OCI-LY7 (cell line): Measurements from ENCODE around the gene AIRE.

ENCODE experiments used
- EZH2phosphoT487 ChIP-seq: fragments of 200-600 bp; sonication (generic); IDR thresholded peaks from 2 replicates; pipeline ENCODE4 v1.6.1; 2018; ENCODE audit warnings: low read depth, borderline replicate concordance, mild to moderate bottlenecking, mixed run types, antibody characterized with exemption, low read length, moderate library complexity, mixed read lengths
- TF ChIP-seq, protein P1 (sequence below): fragments of 200-600 bp; sonication (generic); conservative IDR thresholded peaks from 2 replicates; pipeline ENCODE4 v1.5.1; 2014; ENCODE audit warnings: mild to moderate bottlenecking, antibody characterized with exemption, low read length, moderate library complexity, mixed read lengths

DNA sequence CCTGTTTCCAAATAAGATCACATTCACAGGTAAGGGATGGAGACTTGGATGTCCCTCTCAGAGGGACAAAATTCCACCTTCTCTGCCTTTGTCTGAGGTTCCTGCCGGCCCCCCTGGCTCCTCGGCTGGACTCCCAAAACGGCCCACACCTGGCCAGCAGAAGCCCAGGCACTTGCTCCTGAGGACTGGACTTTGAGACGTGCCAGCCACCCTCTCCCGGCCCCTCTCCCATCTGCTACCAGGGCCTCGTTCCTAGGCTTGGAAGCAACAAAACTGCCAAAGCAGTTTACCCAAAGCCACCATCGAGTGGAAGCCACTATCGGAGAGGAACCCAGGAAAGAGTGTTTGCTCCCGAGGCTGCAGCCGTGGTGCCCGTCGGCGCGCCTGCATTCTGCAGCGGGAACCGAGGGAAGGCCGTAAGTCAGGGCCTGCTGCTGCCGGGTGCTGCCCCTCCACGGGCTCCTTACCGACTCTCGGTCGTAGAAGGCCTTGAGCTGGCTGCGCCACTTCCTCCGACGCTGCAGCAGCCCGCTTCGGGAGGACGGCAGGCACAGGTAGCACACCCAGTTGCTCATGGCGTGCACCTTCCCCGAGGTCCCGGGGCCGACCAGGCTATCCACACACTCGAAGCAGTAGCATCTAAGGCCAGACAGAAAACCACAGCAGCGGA is 27.5 kb upstream of the AIRE start:
- TF ChIP-seq, protein P1, sequence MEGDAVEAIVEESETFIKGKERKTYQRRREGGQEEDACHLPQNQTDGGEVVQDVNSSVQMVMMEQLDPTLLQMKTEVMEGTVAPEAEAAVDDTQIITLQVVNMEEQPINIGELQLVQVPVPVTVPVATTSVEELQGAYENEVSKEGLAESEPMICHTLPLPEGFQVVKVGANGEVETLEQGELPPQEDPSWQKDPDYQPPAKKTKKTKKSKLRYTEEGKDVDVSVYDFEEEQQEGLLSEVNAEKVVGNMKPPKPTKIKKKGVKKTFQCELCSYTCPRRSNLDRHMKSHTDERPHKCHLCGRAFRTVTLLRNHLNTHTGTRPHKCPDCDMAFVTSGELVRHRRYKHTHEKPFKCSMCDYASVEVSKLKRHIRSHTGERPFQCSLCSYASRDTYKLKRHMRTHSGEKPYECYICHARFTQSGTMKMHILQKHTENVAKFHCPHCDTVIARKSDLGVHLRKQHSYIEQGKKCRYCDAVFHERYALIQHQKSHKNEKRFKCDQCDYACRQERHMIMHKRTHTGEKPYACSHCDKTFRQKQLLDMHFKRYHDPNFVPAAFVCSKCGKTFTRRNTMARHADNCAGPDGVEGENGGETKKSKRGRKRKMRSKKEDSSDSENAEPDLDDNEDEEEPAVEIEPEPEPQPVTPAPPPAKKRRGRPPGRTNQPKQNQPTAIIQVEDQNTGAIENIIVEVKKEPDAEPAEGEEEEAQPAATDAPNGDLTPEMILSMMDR: no peak
- TF ChIP-seq EZH2phosphoT487: no peak
